ENCODE results near the gene ZNF280B.

Gene ZNF280B, protein sequence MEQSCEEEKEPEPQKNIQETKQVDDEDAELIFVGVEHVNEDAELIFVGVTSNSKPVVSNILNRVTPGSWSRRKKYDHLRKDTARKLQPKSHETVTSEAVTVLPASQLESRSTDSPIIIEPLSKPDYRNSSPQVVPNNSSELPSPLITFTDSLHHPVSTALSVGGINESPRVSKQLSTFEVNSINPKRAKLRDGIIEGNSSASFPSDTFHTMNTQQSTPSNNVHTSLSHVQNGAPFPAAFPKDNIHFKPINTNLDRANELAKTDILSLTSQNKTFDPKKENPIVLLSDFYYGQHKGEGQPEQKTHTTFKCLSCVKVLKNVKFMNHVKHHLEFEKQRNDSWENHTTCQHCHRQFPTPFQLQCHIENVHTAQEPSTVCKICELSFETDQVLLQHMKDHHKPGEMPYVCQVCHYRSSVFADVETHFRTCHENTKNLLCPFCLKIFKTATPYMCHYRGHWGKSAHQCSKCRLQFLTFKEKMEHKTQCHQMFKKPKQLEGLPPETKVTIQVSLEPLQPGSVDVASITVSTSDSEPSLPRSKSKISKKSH

DNA sequence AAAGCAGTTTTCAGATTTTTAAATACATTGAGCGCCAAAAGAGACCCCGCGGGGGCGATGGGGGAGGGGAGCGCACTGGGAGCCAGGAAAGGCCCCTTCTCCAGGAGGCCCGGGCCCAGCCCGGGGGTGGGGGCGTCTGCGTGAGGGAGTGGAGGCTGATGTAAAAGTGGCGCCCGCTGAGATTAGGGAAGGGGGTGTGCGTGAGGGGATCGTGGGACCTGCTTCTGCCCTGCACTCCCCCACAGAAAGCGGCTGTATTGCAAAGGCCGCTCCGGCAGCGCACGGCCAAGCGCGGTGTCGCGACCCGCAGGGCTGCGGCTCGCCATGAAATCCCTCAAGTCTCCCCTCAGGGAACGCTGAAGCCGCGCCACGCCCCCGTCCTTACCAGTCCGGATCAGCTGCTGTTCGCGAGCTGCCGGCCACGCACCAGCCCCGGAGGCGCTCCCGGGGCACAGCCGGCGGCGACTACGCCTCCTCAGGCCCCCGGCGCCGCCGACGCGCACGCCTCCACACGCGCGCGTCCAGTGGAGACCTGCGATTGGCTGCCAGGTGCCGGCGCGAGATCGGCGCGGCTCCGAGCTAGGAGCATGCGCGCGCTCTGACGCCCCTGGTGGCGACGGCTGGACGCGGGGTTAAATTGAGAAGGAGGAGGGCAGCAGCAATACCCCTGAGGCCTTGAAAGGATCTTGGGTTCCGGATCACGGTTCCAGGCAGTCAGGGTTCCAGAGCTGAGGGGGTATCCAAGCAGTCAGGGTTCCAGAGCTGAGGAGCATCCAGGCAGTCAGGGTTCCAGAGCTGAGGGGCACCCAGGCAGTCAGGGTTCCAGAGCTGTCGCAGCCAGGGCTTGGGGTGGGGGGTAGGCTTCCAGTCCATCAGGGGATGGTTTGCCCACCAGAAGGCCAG, at the start of gene ZNF280B:
TSS of gene ZNF280B (minus strand) at position 469 of the 903 bp plus-strand sequence. CDS start 19,344 bp downstream, outside the sequence.
- peak; percentile 58 for DNase-seq (ENCODE audit: low spot score)

DNA sequence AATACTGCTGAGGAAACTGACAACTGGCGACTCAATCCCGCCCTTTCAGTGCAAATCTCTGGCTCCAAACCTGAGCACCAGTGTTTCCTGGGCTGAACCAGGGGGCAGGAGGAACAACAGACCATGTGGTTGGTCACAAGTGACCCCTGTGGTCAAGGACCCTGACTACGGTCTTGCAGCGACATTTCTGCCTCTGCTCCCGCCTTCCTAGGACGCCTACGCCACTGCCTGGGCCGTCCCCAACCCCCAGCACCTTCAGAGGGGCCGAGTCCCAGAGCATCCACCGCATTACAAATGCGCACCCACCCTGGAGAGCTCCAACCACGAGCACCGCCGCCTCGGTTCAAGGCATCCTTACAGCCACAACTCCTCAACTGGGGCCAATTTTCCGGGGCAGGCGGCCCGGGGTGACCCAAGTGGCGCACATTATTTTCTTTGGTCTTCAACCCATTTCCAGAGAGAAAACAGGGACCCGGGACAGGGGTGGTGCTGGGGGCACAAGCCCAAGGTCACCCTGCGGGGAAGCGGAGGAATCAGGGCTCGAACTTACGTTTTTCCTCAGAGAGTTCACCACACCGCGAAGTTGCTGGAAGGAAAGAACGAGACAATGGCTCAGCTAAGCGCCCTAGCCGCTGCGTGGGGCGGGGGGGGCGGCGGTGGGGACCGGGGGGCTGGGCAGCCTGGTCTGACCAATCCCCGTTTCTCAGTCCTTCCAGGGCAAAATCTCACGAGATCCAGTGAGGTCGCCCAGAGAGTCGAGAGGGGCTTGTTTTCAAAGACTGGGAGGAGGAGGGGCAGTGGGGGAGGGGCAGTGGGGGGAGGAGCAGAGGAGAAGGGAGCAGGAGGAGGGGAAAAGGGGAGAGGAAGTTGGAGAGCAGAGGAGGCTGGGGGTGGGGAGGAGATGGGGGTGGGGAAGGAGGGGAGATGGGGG, 48.7 kb upstream of the ZNF280B start:
- no peak for DNase-seq (ENCODE audit: low spot score)

DNA sequence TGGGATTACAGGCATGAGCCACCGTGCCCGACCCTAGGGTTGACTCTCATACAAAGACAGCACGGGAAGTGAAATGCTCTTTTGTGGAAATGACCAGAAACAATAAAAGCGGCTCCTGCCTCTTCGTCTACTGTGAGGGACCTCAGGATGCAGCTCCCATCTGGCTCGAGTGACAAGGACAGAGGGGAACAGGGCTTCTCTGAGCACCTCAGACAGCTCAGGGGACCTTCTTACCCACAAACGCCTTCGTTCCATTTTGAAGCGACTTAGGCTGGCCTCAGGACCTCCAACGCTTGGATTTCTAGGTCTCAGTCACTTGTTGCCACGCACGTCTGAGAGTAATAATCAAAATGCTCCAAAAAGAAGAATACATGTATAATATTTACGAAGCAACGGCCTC, 48.0 kb upstream of the ZNF280B start:
- DNase-seq (ENCODE audit: low spot score) = no peak

DNA sequence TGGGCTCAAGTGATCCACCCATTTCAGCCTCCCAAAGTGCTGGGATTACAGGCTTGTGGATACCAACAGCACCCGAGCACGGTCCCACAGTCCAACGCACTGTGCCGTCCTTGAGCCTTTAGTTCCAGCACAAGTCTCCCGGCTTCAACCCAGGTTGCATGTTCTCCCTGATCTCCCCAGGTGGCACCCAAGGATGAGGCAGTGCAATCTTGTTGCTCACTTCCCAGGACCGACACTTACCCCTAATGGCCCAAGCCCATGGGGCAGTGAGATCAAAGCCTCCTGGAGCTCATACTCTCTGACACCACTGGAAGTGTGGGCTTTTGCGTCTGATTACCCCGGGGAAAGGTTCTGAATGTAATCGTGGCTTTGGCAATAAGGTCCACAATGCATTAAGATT, 47.1 kb upstream of the ZNF280B start:
- no peak for DNase-seq (ENCODE audit: low spot score)

GRCh38 chr22:22554587-22555284, 46.2 kb upstream of the ZNF280B start:
- no peak for DNase-seq (ENCODE audit: low spot score)

DNA sequence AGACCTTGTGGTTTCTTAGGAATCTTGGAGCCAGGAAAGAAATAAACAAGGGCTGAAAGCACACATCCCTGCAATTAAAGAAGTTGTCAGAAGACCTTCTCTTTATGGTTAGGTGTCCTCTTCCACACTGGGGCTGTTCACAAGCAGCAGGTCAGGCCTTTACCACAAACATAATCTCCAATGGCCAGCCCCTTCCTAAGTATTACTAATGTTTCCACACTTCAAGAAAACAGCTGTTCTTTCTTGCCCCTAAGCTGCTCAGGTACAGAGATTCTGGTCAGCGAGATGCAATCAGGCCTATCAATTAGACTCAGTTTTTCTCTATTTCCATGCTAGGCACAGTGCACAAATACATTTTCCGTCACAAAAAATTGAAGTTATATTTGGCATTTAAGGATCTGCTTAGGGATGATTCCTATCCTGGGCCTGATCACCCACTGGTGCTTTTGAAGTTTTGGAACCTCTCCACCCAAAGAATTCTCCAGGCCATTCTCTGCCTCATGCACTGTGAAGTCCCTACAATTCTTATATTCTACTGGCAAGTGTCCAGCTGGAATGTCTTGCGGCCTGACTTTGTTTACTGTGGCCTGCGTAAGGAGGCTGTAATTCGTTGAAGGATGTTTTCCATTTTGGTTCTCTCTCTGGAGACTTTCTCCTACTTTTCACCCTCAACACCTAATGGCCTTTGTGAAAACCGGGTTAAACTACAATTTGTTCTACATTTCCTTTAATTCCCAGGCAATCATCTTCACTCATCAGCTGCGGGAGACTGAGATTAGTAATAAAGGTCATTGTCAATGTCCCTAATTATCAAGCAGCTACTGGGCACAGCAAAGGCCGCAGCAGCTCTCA, 45.4 kb upstream of the ZNF280B start:
- DNase-seq (ENCODE audit: low spot score) = no peak

DNA sequence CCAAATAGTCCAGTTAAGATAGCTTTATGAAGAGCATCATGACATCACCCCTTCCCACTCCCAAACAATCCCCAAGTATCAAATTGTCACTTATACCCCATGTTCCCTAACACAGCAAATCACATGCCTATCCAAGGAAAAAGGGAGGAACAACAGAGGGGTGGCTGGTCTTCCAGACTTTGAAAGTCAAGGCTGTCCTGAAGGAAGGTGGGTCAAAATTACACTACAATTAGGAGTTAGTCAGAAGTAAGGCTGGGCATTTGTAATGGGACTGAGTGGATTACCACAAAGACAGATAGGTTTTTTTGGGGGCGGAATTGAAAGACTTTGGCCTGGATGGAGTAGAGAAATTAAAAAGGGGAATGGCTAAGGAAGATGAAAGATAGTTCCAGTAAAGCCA, 44.6 kb upstream of the ZNF280B start:
- DNase-seq (ENCODE audit: low spot score) = no peak

DNA sequence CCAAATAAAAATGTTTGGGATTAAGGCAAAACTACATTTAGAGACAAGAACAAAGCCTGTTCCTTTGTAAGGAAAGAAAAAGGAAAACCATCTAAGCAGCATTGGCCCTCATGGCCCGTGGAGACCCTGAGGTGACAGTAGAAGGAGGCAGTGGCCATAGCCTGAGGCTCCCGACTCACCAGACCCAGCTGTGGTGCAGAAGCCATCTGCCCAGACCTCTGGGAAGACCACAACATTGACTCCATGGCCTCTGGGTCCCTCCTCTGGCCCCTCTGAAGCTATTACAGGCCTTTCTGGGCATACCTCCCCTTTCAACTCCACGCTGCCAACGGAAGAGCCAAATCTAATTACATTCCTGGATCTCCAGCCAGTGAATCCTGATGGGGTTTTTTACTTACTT, 44.1 kb upstream of the ZNF280B start:
- no peak for DNase-seq (ENCODE audit: low spot score)

GRCh38 chr22:22550789-22551434, 42.4 kb upstream of the ZNF280B start:
- no peak for DNase-seq (ENCODE audit: low spot score)

- DNase-seq (ENCODE audit: low spot score) = no peak
Observed at GRCh38 chr22:22548910-22549309, 40.4 kb upstream of the ZNF280B start.

- DNase-seq (ENCODE audit: low spot score) = no peak
Observed at GRCh38 chr22:22548317-22548716, 39.8 kb upstream of the ZNF280B start.

DNA sequence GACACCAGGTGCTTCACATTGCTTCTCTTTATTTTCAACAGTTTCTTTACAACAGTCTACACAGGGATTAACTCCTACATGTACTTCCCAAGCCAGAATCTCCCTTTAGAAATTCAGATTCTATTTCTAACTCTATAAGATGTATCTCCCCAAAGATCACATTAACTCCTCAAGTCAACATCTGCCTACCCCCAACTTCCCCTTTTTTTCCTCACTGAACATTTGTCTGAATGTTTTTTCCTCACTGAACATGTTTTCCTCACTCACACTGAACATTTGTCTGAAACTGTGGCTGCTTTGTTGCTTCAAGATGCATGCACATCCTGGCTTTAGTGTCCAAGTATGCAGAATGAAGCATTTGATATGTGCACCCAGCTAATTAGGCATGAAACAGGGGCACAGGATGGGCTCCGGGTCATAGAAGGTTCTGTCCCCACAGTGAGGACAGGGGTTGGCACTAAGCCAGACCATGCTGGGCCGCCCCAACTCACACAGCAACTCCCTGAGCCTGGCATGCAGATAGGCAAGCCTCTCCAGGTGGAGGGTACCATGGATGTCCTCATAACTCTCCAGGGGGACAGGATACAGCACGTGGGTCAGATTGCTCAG, 39.3 kb upstream of the ZNF280B start:
- DNase-seq (ENCODE audit: low spot score) = peak; percentile 24

GRCh38 chr22:22547226-22547625, 38.7 kb upstream of the ZNF280B start:
- no peak for DNase-seq (ENCODE audit: low spot score)

DNA sequence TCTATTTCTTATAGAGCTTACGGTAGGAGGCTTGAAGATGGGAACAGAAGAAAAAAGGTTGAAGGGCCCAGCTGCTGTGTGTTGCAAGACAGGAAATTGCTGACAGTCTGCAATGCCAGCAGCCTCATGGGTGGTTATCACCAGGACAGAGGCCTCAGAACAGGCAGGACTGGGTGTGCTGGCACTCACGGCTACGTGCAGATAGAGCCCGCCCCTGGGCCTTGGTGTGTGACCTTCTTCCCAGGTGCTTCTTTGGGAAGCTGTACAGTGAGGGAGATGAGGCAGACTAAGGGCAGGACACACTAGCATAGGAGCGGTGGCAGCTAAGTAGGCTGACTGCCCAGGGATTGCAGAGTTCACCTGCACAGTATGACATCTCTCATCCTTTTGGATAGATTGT, 37.9 kb upstream of the ZNF280B start:
- DNase-seq (ENCODE audit: low spot score) = peak; percentile 34

DNA sequence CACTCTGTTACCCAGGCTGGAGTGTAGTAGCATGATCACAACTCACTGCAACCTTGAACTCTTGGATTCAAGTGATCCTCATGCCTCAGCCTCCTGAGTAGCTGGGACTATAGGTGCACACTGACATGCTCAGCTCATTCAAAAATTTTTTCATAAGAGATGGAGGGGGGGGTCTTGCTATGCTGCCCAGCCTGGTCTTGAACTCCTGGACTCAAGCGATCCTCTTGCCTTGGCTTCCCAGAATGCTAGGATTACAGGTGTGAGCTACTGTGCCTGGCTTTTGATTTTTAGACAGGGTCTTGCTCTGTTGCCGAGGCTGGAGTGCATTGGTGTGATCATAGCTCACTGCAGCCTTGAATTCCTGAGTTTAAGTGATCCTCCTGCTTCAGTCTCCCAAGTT, 36.5 kb upstream of the ZNF280B start:
- DNase-seq (ENCODE audit: low spot score) = no peak

DNA sequence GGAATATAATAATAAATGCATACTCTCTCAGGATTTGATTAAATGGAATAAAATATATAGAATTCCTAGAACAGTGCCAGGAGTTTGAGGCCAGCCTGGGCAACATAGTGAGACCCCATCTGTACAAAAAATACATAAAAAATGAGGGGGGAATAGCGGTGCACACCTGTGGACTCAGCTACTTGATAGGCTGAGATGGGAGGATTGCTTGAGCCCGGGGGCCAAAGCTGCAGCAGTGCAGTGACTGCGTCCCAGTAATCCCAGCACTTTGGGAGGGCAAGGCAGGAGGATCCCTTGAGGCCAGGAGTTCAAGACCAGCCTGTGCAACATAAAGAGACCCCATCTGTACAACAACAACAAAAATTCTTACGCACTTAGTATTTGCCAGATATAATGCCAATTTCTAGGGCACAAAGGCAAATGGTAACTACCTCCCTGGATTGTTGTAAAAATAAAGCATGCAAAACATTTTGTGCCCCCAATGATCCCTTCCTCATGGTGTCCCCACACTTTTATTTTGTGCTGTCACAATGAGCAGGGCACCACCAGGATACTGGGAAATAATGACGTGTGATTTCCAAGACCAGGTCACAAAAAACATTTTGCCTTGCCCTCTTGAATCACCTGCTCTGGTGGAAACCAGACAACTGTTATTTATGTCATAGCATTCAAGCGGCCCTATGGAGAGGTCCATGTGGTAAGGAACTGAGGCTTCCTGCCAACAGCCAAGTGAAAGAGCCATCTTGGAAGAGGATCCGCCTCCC, 29.9 kb upstream of the ZNF280B start:
- DNase-seq (ENCODE audit: low spot score) = no peak

- no peak for DNase-seq (ENCODE audit: low spot score)
Observed at GRCh38 chr22:22536916-22537315, 28.4 kb upstream of the ZNF280B start.

DNA sequence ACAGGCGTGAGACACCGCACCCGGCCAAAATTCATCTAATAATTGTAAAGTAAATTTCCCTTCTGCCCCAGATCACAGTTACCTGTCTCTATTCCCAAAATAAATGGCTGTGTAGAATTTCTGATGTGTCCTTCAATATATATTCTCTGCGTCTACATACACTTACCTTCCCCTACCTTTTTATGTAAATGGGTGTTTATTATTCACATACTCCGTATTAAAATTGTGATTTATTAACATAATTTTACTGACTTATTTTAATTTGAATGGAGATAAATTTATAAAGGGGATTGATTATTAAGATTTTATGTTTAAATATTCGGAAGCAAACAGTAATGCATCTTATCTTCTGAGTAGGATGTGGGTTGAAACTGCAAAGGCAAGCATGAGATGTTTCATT, 28.0 kb upstream of the ZNF280B start:
- DNase-seq (ENCODE audit: low spot score) = no peak
